GM21526 (cell line): ENCODE data around the gene FBXL13.
"Not testable (repeated sequence)": the region's sequence is repeated elsewhere in the genome, so short reads cannot be mapped to it uniquely, and the experiment has no call there.

Experiments used
- ATAC-seq: cut with Tn5 transposase; IDR thresholded peaks from one replicate; pipeline ENCODE4 v1.9.1; 2021; ENCODE audit warnings: moderate library complexity; ENCODE audit not compliant: unreplicated experiment, low FRiP score

FBXL13 gene

DNA sequence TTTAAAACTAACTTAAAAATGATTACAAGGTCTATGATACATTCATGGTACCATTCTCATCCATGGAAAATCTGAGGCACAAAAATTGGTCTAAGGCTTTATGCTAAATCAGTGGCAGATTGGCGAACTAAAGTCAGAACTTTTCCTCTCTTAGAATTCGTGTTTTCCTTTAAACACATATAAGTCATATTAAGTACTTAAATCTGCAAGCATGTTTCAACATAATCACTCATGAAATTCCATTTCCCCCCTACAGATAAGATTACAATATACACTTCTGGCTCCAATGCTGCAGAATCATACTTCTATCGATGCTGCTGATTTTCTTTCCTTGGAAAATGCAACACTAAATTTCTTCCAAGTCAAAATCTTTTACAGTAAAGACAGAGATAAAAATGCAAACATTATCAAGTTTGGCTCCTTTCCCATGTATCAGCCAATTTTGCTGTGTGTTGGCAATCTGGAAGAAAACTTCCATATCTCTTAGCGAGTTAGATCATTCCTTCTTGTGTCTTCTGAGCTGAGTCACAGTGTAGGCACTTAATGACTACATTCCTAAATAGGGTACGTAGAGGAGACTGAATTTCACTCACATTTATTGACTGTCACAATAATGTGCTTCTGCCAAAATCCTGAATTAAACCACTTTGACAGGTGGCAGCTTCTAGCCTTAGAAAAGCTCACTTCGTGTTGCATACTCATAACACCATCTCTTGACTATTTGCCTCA lies 238.2 kb downstream of the FBXL13 start:
- ATAC-seq = no peak

DNA sequence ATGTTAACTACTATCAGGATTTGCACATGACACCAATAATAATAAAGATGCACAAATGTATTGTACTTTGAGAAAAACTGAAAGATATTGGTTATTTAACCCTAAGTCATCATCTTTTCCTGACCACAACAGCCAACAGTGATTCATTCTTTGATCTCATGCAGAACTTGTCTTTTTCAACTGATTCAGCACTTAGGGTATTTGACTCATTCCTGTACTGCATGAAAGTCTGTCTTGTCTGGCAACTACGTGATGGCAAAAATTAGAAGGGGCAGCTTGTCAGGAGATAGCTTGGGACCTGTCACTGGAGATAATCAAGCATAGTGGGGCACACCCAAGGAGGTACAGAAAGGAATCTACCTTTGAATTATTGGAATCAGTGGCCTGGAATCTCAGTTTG lies 239.6 kb downstream of the FBXL13 start:
- ATAC-seq = no peak

DNA sequence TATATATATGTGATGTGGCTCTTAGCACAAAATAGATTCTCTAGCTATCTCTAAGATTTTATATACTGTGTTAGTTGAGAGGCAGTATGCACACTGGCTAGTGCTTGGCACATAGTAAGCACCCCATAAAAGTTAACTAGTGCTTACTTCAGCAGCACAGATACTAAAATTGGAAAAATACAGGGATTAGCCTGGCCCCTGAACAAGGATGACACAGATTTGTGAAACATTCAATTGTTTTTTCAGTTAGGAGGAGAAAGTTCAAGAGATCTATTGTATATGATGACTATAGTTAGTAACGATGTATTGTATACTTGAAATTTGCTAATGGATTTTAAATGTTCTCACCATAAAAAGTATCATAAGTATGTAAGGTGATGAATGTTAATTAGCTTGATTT lies 240.1 kb downstream of the FBXL13 start:
- no peak for ATAC-seq

DNA sequence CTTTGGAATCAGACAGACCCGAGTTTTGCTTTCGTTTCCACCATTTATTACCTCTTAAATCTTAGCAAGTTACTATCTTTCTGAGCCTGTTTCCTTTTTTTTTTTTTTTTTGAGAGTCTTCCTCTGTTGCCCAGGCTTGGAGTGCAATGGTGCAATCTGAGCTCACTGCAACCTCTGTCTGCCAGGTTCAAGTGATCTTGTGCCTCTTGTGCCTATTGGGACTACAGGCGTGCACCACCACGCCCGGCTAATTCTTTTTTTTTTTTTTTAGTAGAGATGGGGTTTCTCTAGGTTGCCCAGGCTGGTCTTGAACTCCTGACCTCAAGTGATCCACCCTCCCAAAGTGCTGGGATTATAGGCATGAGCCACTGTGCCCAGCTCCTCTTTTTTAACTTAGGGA lies 241.3 kb downstream of the FBXL13 start:
- no peak for ATAC-seq

DNA sequence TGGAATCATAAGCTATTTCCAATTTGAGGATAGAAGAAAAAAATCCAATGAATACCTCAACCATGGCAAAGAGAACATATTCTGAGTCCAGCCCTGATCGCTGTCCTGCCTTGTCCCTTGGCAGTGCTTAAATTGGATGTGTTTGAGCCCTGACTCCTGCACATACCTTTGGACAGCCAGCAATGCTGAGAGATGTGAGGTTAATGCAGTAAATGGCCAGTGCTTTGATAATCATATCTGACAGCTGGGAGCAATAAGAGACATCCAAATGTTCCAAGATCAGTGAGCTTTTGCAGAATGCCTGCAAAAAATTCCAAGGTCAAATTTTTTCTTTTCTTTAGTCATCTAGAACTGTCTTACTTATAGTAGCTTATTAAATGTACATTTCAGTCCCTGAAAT lies 241.9 kb downstream of the FBXL13 start:
- ATAC-seq = no peak

DNA sequence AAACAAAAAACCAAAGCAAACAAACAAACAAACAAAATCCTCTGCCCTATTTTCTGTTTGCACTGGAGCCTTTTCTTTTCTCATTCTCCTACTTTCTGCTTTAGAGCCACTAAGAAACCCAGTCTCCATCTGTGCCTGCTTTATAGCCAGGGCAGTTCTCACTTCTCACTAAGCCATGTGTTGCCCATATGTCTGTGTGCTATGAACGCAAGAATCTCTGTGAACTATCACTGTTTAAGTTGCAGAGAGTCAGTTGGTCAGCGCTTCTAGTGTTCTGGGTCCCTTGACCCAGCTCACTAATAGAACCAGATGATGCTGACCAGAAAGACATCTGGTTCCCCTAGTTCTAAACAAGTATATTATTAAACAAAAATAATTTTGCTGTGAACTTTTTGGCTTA lies 244.4 kb downstream of the FBXL13 start:
- no peak for ATAC-seq

DNA sequence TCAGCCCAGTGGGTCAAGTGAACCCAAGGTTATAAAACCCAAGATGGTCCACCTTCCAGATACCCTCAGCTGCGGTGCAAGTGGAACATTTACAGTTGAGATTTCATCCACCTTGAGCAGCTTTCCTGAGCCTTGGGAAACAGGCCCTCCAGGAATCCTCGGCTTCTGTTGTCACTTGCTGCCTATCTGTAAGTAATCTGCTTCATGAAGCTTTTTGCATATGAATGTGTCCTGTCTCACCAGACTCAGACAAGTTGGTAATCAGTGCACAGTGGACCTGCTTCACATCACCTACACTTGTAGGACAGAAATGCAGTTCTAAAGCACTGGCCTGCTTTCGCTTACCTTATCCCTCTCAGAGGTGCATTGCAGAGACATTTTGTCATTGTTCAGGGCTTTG lies 245.5 kb downstream of the FBXL13 start:
- ATAC-seq = no peak

DNA sequence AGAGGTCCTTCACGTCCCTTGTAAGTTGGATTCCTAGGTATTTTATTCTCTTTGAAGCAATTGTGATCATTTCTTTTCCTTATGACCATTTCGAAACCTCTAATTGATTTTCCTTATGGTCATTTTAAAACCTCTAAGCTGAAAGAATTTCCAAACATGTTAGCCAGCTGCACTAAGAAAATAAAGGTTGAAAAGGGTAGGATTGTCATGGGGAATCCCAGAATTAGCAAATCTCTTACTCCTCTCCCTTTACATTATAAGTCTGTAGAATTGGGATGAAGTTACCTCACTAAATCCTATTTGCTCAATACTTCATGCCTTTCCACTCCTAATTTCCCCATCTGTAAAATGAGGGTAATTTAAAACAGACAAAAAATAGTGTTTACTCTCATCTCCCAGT lies 246.3 kb downstream of the FBXL13 start:
- no peak for ATAC-seq

DNA sequence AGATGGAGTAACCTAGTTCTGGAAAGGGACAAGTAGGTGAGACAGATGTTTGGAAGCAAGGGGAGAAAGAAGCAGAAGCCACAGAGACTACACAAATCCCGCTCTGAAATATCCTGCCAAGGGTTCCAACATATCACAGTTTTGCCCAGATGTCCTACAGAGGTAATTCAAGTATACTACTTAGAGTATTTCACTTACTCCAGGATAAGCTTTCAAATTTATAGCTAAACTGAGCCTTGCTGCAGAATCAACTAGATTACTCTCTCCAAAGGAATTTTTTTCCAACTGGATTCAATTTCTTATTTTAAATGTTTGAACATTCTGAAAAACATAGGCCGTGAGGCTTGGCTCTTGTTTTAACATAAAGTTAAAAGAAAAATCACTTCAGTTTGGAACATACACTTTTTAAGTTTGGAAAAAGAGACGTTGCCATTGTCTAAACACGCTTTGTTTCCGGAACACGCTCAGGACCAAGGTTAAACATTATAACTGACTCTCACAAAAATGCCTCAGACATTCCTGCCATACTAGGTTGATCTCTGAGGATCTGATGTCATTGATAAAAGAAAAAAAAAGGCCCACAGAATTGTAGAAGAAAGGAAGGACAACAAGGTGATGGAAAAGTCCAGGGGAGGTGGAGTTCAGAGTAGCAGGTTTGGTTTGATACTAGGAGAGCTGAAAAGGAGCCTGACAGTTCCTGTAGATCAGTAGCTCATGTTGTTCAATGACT lies 251.0 kb downstream of the FBXL13 start:
- ATAC-seq = no peak

DNA sequence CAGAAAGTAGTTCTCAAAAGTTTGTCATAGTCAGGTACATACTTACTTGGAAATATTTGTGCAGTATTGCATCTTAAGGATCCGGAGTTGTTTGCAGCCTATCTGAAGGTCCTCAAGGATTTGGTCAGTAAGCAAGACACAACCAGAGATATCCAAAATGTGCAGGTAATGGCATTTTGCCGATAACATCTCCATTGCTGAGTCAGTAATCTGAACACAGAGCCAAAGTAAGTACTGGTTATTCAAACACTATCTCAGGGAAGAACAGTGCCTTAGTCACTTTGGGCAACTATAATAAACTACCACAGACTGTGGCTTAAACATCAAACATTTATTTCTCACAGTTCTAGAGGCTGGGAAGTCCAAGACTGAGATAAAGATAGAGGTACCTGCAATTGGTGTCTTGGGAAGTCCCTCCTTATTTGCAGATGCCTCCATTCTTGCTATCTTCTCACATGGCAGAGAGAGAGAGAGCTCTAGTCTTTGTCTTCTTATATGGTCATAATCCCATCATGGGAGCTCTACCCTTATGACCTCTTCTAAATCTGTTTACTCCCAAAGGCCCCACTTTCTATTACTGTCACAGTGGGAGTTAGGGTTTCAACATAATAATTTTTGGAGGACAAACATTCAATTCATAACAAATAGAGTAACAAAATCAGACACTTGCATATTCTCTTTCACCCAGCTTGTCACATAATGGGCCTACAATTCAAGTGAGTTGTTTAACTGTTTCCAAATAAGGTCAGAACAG lies 252.4 kb downstream of the FBXL13 start:
- no peak for ATAC-seq

DNA sequence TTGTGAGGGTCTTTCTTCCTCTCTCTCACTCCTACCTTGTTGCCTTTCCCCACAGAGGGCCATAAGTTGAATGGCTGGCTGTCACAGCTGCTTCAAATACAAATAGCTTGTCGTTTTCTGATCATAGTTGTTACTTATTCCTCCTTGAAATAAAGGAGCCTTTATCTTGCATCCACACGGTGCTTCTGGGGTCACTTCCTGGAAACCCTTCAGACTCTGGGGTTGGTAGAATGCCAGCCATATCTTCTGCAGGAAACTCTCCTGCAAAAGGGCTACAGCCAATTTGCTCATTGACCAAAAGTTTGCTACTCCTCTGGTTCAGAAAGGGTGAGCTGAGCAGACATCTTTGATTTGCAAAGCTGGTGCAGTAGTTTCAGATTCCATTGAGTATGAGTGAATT lies 255.4 kb downstream of the FBXL13 start:
- ATAC-seq = no peak

DNA sequence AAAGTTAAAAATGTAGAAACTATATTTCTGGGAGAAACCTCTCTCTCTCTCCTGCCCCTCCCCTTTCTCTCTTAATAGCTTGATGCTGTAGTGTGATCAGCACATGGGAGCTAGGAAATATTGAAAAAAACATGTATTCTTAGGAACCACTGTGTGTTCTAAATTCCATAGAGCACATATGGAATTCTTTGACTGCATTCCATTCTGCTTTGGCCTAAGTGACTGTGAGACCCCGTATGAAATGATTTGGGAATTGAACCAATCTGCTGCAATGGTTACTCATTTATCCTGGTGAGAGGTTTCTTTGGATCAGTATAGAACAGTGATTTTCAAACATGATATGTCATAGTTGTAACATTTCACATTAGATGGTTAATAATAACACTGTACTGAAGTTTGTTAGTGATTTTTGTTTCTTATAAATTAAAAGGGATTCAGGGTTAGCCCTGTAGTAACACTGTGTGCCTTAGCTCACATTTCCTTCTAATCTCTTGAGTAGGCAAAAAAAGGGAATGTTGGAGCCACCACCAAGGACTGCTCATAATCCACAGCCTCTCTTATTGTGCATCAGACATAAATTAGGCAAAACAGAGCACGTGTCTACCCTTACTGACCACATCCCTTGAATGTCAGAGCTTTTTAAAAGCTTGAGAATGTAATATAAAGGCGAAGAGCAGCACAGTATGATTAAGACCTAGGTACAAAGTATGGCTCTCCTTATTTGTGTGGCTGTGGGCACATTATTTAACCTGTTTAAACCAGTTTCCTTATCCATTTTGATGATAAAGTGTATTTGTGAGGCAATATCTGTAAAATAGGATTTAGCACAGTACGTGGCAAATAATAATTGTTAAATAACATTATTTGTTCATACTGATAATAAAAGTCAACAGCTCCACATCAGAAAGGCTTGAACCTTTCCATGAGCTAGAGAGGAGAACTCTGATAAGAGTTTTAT lies 256.7 kb downstream of the FBXL13 start:
- ATAC-seq = no peak

DNA sequence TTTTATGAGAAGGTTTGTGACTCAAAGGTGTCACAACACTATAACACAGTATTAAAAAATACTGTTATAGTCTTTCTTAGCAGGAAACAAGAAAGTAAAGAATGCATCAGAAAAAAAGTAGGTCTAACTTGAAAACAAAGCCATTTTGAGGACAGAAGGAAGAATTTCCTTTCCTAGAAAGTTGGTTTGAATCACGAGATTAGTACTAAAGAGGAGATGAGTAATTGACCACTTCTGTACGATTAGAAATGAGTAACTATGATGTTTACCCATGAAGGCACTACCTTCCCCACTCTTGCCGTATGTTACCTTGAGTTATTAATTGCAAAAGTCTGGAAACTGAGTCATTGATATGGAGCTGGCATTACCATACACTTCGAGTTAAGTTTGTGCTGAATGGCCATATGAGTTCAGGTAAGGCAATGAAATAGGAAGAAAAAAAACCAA lies 260.5 kb downstream of the FBXL13 start:
- ATAC-seq = no peak

DNA sequence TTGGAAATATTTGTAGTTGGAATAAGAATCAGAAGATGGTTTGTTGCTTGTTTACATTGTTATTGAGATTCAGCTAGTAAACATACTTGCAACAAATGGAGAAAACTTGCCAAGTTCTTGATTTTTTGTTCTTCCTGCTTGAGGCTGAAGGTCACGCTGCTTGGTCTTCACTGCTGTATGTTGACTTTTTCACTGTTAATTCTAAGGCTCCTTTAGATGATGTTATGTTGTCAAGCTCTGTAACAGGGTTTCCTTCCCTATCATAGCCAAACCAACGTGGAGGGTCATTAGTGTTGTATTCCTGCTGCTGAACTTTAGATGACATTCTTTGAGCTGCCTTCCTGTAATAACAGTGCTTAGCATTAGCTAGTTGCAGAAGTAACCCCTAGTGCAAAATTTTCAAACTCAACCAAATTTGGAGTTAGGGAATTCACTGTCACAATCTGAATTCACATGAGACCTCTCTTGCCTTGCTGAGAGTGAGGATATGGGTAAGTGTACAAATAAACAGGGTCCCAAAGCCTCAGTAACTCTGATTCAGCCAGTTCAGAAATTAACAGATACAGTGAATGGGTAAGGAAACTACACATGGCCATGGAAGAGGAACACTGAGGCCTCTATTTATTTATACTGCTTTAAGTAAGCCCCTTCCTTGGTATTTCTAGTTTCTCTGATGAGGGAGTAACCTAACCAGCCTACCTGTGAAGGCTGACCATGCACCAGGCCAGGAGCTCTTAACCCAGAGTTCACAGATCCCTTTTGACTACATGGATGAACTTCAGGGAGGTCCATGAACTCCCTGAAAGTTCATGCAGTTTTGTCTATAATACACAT lies 261.2 kb downstream of the FBXL13 start:
- no peak for ATAC-seq

DNA sequence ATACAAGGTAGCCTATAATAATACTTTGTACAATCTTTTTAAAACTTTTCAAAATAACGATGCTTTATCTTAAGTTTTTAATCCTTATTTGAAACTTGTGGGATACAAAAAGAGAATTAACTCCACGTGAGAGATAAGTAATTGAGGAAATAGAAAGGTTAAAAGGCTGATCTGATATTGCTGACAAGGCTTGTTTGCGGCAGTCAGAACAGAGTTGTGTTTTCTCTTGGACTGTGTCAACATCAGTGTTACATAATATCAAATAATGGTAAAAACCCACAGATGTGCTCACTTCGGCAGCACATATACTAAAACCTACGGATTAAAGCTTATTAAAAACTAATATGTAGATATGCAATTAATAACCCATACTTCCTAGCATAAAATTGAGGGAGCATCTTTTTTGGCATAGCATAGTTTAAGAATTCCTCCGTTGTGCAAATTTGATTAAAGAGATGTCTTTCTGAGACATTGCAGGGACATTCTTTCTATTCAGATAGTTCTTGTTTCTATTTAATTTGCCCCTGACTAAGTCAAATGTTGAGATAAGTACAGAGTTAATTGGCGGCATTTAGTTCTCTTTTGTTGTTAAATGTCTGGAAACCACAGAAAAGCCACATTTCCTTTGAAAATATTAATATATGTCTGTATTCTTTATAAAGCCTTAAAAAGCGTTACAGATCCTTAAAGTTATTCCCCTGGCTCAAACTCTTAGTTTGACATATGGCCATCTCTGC lies 262.5 kb downstream of the FBXL13 start:
- no peak for ATAC-seq

DNA sequence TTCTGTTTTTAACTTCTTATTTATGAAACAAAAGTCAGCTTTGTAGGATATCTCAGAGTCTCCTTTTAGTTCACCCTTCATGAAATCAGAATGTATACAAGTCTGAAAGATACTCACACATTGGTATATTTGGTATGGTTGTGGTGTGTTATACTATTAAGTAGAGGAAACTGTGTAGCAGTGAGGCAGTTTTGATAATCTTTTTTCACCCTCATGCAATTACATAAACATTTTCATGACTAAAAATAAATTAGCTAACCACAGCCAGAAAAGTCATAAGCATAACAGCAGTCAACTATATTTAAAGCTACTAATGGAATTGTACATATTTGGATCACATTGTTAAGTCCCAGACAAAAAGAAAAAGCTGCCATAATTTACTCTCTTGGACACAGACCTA lies 263.7 kb downstream of the FBXL13 start:
- ATAC-seq = no peak

DNA sequence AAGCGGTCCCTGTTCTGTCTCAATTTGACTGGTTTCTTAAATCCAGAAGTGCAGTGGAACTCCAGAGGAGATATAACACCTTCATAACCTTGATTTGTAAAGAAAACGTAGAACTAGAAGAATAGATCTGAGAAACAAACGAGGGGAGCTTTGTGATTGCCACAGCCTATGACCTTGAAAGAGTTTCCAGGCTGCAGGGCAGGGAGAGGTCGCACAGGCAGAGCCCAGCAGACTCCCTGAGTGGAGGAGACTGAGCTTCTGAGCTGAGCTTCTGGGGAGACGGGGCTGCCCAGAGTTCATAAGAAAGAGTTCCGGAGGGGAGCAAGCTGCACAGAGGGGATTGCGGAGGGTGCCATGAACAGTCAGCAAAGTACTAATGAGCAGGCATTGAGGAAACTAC lies 268.0 kb downstream of the FBXL13 start:
- no peak for ATAC-seq

DNA sequence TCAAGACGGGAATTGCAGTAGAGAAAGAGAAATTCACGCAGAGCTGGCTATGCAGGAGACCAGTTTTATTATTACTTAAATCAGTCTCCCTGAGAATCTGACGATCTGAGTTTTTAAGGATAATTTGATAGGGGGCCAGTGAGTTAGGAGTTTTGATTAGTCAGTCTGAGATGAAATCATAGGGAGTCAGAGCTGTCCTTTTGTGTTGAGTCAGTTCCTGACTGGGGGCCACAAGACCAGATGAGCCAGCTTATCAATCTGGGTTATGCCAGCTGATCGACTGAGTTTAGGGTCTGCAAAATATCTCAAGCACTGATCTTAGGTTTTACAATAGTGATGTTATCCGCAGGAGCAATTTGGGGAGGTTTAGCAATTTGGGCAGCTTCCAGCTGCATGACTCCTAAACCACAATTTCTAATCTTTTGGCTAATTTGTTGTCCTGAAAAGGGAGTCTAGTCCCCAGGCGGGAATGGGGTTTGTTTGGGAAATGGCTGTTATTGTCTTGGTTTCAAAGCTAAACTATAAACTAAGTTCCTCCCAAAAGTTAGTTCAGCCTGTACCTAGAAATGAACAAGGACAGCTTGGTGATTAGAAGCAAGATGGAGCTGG lies 278.5 kb downstream of the FBXL13 start:
- ATAC-seq = not testable (repeated sequence)
